ENCODE results near the gene AHNAK2. TPM values are rescaled to one million over a fixed set of nuclear protein-coding genes. Genes with fewer than 3 reads are reported as not detected.

AHNAK2 gene
- total RNA-seq, 1 donor from 2014 or later: 26.9 TPM

DNA sequence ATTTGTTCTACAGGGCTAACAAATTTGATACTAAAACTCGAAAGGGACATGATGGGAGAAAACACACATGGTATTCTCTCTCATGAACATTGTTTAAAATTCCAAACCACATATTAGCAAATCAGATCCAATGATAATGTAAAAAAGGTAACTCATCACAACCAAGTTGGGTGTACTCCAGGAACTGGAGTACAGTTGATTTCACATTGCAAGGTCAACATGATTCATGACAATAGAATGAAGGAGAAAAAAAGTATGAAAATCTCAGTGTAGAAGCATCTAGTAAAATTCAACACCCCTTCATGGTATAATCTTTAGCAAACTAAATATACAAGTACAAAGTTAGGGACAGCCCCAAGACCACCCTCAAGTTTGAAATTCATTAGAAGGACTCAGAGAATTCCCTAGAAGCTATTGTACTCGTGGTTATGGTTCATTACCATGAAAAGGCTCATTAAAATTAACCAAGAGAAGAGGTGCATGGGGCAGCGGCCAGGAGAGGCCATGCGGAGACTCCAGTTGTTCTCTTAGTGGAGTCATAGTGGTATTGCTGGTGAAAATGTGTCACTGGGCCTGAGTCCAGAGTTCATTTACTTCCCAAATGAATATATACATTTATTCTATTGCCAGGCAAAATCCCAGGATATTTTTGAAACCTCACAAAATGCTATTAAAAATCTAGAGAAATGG is 45.8 kb upstream of the AHNAK2 start:
- TF ChIP-seq, protein P1, sequence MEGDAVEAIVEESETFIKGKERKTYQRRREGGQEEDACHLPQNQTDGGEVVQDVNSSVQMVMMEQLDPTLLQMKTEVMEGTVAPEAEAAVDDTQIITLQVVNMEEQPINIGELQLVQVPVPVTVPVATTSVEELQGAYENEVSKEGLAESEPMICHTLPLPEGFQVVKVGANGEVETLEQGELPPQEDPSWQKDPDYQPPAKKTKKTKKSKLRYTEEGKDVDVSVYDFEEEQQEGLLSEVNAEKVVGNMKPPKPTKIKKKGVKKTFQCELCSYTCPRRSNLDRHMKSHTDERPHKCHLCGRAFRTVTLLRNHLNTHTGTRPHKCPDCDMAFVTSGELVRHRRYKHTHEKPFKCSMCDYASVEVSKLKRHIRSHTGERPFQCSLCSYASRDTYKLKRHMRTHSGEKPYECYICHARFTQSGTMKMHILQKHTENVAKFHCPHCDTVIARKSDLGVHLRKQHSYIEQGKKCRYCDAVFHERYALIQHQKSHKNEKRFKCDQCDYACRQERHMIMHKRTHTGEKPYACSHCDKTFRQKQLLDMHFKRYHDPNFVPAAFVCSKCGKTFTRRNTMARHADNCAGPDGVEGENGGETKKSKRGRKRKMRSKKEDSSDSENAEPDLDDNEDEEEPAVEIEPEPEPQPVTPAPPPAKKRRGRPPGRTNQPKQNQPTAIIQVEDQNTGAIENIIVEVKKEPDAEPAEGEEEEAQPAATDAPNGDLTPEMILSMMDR (IDR thresholded peaks at IDR 0.05; ENCODE audit: unreplicated experiment): no peak
- H3K36me3 Mint-ChIP-seq (ENCODE audit: low read depth, unreplicated experiment): peaks cover 5% of the 10 kb centered on the region
- peaks cover 18% of the 10 kb centered on the region for H3K4me1 Mint-ChIP-seq (ENCODE audit: unreplicated experiment)
- H3K9me3 Mint-ChIP-seq (ENCODE audit: unreplicated experiment): no peaks in the 10 kb centered on the region
- H3K4me3 Mint-ChIP-seq (ENCODE audit: unreplicated experiment): no peak overlapping the region
- DNase-seq (ENCODE audit: low spot score): no peak
- H3K27me3 Mint-ChIP-seq (ENCODE audit: unreplicated experiment): peaks cover 12% of the 10 kb centered on the region
- no peak overlapping the region for H3K27ac Mint-ChIP-seq (ENCODE audit: unreplicated experiment)

DNA sequence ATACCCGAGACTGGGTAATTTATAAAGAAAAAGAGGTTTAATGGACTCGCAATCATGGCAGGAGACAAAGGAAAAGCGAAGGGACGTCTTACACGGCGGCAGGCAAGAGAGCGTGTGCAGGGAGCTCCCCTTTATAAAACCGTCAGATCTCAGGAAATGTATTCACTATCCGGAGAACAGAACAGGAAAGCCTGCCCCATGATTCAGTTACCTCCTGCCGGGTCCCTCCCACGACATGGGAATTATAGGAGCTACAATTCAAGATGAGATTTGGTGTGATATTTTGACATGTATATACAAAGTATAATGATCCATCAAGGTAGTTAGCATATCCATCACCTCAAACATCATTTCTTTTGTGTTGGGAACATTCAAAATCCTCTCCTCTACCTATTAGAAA is 45.0 kb upstream of the AHNAK2 start:
- no peak for DNase-seq (ENCODE audit: low spot score)
- Mint-ChIP-seq H3K27ac (ENCODE audit: unreplicated experiment) (no peak overlapping the region), H3K4me1 (ENCODE audit: unreplicated experiment) (peaks cover 22% of the 10 kb centered on the region), H3K9me3 (ENCODE audit: unreplicated experiment) (no peaks in the 10 kb centered on the region), H3K27me3 (ENCODE audit: unreplicated experiment) (peaks cover 13% of the 10 kb centered on the region), H3K36me3 (ENCODE audit: low read depth, unreplicated experiment) (peaks cover 7% of the 10 kb centered on the region), H3K4me3 (ENCODE audit: unreplicated experiment) (peak overlapping the region; percentile 52)
- TF ChIP-seq, protein P1 (IDR thresholded peaks at IDR 0.05; ENCODE audit: unreplicated experiment): no peak

DNA sequence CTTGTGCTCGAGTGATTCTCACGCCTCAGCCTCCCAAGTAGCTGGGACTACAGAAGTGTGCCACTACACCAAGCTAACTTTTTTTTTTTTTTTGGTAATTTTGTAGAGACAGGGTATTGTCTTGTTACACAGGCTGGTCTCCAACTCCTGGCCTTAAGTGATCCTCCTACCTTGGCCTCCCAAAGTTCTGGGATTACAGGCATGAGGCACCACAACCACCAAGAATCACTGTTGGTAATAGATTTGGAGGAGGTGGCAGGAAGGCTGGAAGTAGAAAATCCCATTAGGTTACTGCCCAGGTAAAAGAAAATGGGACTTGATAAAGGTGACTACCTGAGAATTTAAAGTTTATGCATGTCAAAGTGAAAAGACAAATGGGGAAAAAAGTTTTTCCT is 44.1 kb upstream of the AHNAK2 start:
- peak overlapping the region; percentile 95 for H3K4me3 Mint-ChIP-seq (ENCODE audit: unreplicated experiment)
- TF ChIP-seq, protein P1 (IDR thresholded peaks at IDR 0.05; ENCODE audit: unreplicated experiment): no peak
- H3K27ac Mint-ChIP-seq (ENCODE audit: unreplicated experiment): peak overlapping the region; percentile 13
- H3K36me3 Mint-ChIP-seq (ENCODE audit: low read depth, unreplicated experiment): peaks cover 12% of the 10 kb centered on the region
- peaks cover 14% of the 10 kb centered on the region for H3K27me3 Mint-ChIP-seq (ENCODE audit: unreplicated experiment)
- H3K4me1 Mint-ChIP-seq (ENCODE audit: unreplicated experiment): peaks cover 28% of the 10 kb centered on the region
- DNase-seq (ENCODE audit: low spot score): no peak
- H3K9me3 Mint-ChIP-seq (ENCODE audit: unreplicated experiment): no peaks in the 10 kb centered on the region

DNA sequence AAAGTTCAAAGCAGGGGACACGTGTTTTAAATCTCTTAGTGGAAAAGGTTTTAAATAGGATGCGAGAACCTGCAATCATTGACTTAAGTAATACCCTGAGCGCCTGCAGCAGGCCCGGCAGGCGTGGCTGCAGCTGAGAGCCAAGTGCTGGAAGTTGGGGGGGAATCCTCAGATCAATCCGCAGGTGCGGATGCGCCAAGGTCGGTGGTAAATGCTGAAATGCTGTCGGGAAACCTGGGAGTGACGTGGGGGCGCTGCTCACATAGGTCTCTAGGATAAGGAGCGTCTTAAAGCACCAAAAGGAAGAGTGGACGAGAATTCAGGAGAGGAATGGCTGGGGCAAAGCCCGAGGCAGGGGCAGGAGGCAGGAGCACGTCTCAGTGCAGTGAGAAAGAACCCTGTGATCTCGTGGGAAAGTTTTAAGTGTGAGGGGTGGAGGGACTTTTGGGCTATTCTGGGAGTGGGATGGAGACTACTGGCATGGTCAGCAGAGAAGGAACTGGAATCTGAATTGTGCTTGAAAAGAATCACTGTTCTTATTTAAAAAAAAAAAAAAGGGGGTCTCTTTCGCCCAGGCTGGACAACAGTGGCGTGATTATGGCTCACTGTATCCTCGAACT is 43.6 kb upstream of the AHNAK2 start:
- DNase-seq (ENCODE audit: low spot score): peak; percentile 39
- Mint-ChIP-seq H3K9me3 (ENCODE audit: unreplicated experiment) (no peaks in the 10 kb centered on the region), H3K27ac (ENCODE audit: unreplicated experiment) (peak overlapping the region; percentile 76), H3K4me3 (ENCODE audit: unreplicated experiment) (peak overlapping the region; percentile 95), H3K36me3 (ENCODE audit: low read depth, unreplicated experiment) (peaks cover 15% of the 10 kb centered on the region), H3K4me1 (ENCODE audit: unreplicated experiment) (peaks cover 29% of the 10 kb centered on the region), H3K27me3 (ENCODE audit: unreplicated experiment) (peaks cover 14% of the 10 kb centered on the region)
- TF ChIP-seq, protein P1 (IDR thresholded peaks at IDR 0.05; ENCODE audit: unreplicated experiment): no peak

All from endothelial cell (in vitro differentiated cells).